Esophagus muscularis mucosa (tissue), 2 donors: Measurements from ENCODE around the gene SFRP5.

Experiments used
- EP300 ChIP-seq: sonication (generic); formaldehyde crosslinking; IDR thresholded peaks from one replicate; pipeline ENCODE4 v1.6.1; 2017; ENCODE audit warnings: antibody characterized with exemption
- POLR2A ChIP-seq: fragments of 450-650 bp; IDR thresholded peaks from one replicate; pipeline ENCODE4 v1.6.1; 2017; ENCODE audit warnings: antibody characterized with exemption, moderate library complexity, mild to moderate bottlenecking, low read depth

DNA sequence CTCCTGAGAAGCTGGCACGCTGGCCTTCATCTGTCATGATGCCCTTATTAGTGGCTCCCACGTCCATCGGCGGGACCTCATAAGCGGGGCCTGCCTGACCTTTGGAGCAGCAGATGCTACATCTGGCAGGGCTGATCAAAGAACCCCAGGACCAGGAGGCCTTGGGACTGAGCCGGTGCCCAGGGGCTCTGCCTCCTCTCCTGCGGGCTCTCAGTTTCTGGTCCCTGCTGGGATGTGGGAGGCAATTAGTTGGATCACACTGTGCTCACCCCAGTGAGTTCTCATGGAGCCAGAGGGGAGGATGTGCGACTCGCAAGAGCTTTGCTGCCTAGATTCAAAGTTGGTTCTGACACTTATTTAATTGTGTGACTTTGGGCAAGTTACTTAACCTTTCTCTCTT is 28.7 kb upstream of the SFRP5 start:
- no peak for TF ChIP-seq POLR2A
- no peak for TF ChIP-seq EP300
